Measurements from ENCODE around the gene PRKN.

Gene PRKN

DNA sequence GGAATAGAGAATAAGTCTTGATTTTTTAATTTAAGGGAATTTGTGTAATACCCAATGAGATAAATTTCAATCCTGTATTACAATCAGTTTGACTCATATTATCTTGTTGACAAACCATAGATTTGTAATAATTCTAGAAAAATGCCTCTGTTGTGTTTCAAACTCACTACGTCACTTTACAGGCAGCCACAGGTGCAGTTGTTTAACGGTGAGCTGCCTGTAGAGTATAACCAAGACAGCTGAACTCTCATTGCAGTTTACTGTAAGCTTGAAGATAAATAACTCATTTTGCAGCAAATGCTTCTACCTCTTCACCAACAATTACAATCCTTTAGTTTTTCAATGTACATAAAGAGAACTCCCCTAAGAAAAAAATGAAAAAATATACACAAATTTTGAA, 114.3 kb downstream of the PRKN start:
- no peak for DNase-seq

DNA sequence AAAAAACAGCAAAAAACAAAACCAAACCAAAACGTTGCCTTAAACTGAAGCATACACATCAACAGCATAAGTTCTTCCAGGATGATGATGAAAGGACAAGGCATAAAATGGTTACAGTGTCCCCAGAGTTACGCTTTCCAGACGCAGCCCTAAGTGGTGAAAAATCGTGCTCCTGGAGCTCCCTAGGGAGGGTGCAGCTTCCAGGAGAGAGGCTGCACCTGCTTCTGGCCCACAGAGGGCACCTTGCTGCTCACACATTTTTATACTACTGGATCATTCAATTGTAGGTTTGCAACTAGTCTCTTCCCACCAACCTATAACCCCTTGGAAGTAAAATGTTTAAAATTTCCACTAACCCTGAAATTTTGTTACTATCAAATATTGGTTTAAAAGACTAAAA, 115.0 kb downstream of the PRKN start:
- DNase-seq, result no peak

DNA sequence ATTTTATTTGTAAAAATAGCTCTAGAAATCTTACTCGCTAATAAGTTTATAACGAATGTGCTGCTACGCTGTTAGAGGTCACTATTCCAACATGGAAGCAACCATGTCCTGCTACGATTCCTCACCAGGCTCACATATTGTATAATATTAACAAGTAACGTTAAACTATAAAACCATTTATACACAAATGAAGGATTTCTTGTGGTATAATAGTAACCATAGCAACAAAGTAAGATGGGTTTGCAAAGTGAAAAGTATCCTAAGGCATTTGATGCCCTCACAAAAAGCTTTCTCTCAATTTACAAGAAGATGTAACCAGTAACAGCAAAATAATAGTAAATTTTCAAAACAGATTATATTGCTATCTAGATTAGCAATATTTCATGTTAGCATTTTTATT, 117.2 kb downstream of the PRKN start:
- no peak for DNase-seq

DNA sequence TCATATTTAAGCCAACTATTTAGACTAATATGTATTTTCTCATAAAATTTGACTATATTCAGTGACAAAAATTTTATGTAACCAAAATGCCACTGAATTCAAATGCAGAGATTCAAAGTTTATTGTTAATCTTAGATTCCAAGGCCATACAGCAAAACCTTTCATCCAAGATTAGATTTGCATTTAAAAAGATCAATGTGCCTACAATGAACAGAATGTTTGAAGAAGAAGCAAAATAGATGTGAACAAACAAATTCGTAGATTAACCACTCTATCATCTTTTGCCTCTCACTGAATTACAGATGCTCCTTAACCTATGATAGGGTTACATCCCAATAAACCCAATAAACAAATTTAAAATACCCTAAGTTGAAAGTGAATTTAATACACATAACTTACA, 121.7 kb downstream of the PRKN start:
- DNase-seq, result no peak

DNA sequence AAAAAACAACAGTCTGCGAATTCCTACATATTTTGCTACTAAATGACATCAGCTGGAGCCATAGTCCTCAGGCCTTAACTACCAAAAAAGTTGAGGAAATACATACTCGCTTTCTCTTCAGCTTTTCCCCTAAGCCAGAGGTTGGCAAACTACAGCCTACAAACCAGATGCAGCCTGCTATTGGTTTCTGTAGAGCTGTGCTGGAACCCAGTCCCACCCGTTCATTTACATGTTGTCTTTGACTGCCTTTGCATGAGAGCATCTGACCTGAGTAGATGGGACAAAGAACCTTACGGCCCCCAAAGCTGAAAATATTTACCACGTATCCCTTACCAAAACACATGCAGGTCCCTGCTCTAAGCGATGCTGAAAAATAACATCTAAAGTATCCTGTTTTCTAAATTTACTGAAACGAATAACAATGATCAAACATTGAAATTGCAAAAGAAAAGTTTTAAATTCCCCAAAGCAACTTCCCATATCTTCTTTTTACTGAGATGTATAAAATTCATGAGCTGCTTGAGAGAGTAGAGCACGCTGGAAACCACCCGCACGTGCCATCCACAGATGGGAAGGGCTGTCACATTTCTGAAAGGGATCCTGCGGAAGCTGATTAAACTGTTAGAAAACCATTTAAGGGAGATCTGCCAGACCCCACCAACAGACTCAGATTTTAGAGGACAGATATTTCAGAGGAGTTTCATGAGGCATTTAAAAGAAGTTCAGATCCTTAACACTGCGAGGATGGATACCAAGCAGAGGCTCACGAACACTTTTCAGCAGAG, 124.1 kb downstream of the PRKN start:
- no peak for DNase-seq

GRCh38 chr6:162602759-162603158, 124.8 kb downstream of the PRKN start:
- no peak for DNase-seq

- DNase-seq, result no peak
These were observed 130.9 kb downstream of the PRKN start for GRCh38 chr6:162596676-162597075.

GRCh38 chr6:162591517-162591916, 136.0 kb downstream of the PRKN start:
- DNase-seq, result no peak

GRCh38 chr6:162581988-162582780, 145.4 kb downstream of the PRKN start:
- DNase-seq, result no peak

DNA sequence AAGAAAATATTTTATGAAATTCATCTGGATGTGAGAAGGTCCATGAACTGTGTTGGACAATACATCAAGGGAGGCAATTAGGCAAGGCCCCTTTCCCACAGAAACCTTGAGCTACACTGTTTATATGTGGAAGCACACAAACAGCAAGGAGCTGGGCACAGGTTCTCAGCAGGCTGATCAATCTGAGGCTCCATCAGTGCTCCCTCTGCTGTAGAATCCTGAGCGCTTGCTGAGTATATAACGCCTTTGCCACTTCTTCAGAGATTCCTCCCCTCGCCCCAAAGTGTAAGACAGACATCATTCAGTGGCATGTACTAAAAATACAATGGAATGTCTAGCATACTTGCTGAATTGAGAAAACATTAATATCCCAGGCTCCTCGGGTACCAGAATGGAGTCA, 146.9 kb downstream of the PRKN start:
- no peak for DNase-seq

DNA sequence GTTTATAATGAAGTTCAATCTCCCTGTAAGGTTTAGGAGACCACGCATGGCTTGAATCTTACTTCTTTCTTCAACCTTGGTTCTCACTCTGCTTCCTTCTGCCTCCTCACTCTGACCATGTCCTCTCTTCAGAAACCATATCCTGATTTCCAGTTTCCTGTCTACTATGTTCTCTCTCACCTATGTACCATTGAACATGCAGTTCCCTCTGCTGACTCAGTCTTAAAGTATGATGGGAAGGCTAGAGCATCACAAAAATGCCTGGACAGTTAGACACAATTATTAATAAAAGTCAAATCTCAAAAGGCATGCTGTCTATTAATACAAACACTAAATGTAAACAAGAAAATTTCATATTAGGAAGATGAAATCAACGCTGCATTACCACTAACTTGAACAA, 151.6 kb downstream of the PRKN start:
- DNase-seq, result no peak

- no peak for DNase-seq
These were observed 155.3 kb downstream of the PRKN start for GRCh38 chr6:162572240-162572639.

- DNase-seq, result no peak
These were observed 159.3 kb downstream of the PRKN start for GRCh38 chr6:162568266-162568665.

DNA sequence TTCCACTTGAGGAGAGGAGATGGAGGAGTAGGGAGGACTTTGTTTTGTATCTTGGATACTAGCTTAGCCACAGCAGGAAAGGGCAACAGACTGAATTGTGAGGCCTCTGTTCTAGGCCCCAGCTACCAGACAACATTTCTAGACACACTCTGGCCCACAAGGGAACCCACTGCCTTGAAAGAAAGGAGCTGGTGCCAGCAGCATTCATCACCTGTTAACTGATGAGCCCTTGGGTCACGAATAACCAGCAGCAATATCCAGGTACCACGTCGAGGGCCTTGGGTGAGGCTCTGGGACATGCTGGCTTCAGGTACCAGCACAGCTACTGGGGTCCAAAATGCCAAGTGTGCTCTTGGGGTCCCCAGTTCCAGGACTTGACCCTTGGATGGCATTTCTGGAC, 165.5 kb downstream of the PRKN start:
- DNase-seq, result no peak

- no peak for DNase-seq
These were observed 166.7 kb downstream of the PRKN start for GRCh38 chr6:162560891-162561290.

- DNase-seq, result no peak
These were observed 173.0 kb downstream of the PRKN start for GRCh38 chr6:162554531-162554930.

- no peak for DNase-seq
These were observed 180.7 kb downstream of the PRKN start for GRCh38 chr6:162546905-162547304.

DNA sequence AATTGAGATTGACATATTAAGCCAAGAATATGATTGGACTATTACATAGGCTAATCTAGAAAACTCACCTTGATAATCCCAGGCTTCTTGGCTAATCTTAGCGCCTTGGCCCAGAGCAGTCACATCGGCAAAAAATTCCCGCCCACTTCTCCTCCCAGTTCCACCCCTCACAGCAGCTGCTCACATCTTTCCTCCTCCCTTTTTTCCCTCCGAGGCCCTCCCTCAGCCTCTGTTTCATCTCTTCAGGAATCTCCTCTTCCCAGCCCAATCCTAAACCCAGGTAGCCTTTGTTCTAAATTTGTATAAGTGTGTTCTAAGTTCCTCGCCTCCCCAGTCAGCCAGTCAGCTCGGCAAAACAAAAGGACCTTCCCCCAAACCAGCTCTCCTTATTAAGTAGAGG, 184.3 kb downstream of the PRKN start:
- no peak for DNase-seq

DNA sequence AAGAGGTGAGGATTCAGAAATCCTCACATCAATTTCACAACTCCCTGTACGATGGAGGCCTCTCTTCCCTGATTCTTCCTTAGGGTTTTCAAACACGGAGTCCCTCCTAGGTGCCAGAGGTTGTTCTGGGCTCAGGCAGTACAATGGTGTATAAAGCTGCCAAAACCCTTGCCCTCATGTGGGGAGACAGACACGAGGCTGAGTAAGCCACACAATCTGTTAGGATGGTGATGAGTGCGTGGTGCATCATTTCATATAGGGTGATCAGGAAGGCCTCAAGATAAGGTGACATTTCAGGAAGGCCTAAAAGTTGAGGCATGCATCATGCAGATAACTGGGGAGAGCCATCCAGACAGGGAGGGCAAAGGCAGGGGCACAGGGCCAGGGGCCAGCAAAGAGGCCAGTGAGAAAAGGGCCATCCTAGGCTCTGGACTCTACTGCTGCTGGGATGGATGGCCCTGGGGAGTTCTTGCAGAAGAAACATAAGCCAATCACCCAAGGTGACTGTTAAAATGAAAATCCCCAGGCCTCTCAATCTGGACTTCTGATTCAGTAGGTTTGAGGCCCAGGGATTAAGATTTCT, 186.5 kb downstream of the PRKN start:
- DNase-seq, result no peak

DNA sequence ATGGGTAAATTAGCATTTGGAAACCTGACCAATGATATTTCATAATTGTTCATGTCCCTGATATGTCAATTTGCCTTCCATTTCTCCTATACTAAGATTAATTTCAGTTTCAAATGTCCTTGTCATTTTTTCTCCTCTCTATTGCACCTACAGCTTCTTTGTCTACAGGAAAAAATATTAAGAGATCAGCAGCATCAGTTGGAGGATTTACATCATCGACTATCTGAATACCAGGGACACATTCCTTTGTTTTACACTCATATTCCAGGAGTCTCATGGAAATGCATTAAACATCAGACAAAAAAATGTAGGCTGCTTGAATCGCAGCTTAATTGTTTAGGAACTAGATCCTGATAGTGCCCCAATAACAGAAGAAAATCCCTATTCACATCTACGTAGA, 188.2 kb downstream of the PRKN start:
- DNase-seq, result no peak

DNA sequence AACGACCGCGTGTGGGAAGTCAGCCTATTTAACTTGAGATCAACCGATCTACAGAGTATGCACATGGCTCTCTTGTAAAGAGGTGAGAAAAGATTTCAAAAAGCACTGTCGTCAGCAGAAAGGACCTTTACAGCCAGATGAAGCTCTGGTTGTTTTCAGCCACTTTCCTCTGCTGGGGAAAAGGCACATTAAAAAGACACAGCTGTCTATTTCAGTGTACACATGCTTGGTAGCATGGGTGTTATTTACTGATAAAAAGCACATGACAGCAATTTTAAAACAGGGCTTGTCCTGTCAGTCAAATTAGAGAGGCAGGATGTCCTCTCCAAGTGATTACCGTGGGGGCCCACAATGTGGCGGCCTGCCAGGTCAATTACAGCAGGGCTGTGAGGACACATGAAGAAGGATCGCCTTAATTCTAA, 188.9 kb downstream of the PRKN start:
- DNase-seq, result peak; percentile 63

DNA sequence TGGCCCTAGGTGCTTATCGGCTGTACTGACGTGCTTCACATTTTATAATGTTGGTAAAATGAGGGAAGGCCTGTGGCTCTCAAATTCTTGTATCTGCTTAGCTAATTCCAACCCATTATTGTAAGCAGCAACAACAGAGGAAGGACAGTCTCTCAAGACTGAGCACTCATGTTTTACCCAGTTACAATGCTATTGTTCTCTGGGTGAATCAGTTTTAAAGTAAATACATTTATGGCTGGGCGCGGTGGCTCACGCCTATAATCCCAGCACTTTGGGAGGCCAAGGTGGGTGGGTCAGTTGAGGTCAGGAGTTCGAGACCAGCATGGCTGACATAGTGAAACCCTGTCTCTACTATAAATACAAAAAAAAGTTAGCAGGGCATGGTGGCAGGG, 194.6 kb downstream of the PRKN start:
- no peak for DNase-seq

DNA sequence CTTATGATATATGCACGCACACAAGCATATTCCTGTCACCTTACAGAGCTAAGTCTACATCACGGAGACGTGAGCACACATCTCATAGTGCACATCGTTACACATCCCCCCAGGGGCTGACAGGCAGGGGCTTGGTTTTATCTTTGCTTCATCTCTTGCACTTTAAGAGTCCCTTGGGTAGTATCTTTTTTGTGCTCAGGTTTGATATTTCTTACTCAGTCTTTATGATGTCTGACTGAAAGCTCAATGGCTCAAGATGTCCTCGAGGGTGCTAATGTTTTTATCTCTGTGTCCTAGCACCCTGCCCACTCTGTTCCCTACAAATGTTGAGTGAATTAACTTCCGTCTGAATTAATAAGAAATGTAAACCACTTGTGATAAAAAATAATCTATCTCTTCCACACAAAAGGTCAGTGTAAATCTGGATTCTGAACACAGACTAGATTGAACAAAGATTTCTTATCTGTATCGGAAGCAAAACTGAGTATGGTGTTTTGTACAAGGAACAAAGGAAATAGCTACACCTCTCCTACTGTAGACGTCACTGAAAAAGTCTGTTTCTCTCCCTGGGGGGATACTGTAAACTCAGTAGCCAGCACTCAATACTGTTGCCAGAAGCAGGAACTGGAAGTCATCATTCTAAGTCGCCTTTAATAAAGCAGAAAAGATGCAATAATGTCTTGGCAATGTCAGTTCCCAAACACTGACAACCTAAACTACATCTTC, 195.1 kb downstream of the PRKN start:
- DNase-seq, result no peak

All from hematopoietic multipotent progenitor cell treated with erythropoietin and hydrocortisone succinate and interleukin-3 and kit ligand, for 6 days (in vitro differentiated cells).